ENCODE results near the gene CRYL1.

Gene CRYL1

GRCh38 chr13:20477394-20477793 is 48.3 kb downstream of the CRYL1 start:
- Histone ChIP-seq H3K4me1 (ENCODE audit: control insufficient read depth in 1 of 2, insufficient read depth in 1 of 2, low read depth in 1 of 2, low read length in 1 of 2) (peaks cover 37 to 48% of the 10 kb centered on the region in 2 experiments), H3K27ac (peak overlapping the region; percentile 98), H3K27me3 (no peaks in the 10 kb centered on the region), H3K9me3 (no peaks in the 10 kb centered on the region), H3K36me3 (no peaks in the 10 kb centered on the region), H3K4me3 (ENCODE audit: low read depth in 1 of 2, low read length in 1 of 2) (no peak overlapping the region)
- TF ChIP-seq CTCF (IDR thresholded peaks at IDR 0.05), result no peak

- H3K27ac ChIP-seq, result peak overlapping the region; percentile 98
- H3K4me1 ChIP-seq (ENCODE audit: control insufficient read depth in 1 of 2, insufficient read depth in 1 of 2, low read depth in 1 of 2, low read length in 1 of 2), result peaks cover 43 to 51% of the 10 kb centered on the region in 2 experiments
- H3K27me3 ChIP-seq, result no peaks in the 10 kb centered on the region
- no peaks in the 10 kb centered on the region for H3K9me3 ChIP-seq
- no peak for TF ChIP-seq CTCF (IDR thresholded peaks at IDR 0.05)
- peak overlapping the region; percentile 38 to 49 for H3K4me3 ChIP-seq (ENCODE audit: low read depth in 1 of 2, low read length in 1 of 2)
- H3K36me3 ChIP-seq, result no peaks in the 10 kb centered on the region
Observed at GRCh38 chr13:20475927-20476691, 49.5 kb downstream of the CRYL1 start.

- TF ChIP-seq CTCF (IDR thresholded peaks at IDR 0.05), result no peak
- no peaks in the 10 kb centered on the region for H3K27me3 ChIP-seq
- no peaks in the 10 kb centered on the region for H3K36me3 ChIP-seq
- H3K4me3 ChIP-seq (ENCODE audit: low read depth in 1 of 2, low read length in 1 of 2), result peak overlapping the region in 1 of 2 experiments; percentile 45
- peak overlapping the region; percentile 98 for H3K27ac ChIP-seq
- no peaks in the 10 kb centered on the region for H3K9me3 ChIP-seq
- peaks cover 58 to 65% of the 10 kb centered on the region in 2 experiments for H3K4me1 ChIP-seq (ENCODE audit: control insufficient read depth in 1 of 2, insufficient read depth in 1 of 2, low read depth in 1 of 2, low read length in 1 of 2)
Observed at GRCh38 chr13:20474515-20474914, 51.1 kb downstream of the CRYL1 start.

GRCh38 chr13:20473888-20474287 is 51.8 kb downstream of the CRYL1 start:
- no peak for TF ChIP-seq CTCF (IDR thresholded peaks at IDR 0.05)
- H3K27ac ChIP-seq, result peak overlapping the region; percentile 98
- no peak overlapping the region for H3K4me3 ChIP-seq (ENCODE audit: low read depth in 1 of 2, low read length in 1 of 2)
- H3K36me3 ChIP-seq, result no peaks in the 10 kb centered on the region
- peaks cover 59 to 66% of the 10 kb centered on the region in 2 experiments for H3K4me1 ChIP-seq (ENCODE audit: control insufficient read depth in 1 of 2, insufficient read depth in 1 of 2, low read depth in 1 of 2, low read length in 1 of 2)
- H3K9me3 ChIP-seq, result no peaks in the 10 kb centered on the region
- H3K27me3 ChIP-seq, result no peaks in the 10 kb centered on the region

GRCh38 chr13:20473139-20473538 is 52.5 kb downstream of the CRYL1 start:
- TF ChIP-seq CTCF (IDR thresholded peaks at IDR 0.05), result no peak
- H3K27ac ChIP-seq, result peak overlapping the region; percentile 98

More at GRCh38 chr13:20473139-20473538, 52.5 kb downstream of the CRYL1 start:
- Histone ChIP-seq H3K27me3 (no peaks in the 10 kb centered on the region), H3K9me3 (no peaks in the 10 kb centered on the region), H3K4me1 (ENCODE audit: control insufficient read depth in 1 of 2, insufficient read depth in 1 of 2, low read depth in 1 of 2, low read length in 1 of 2) (peaks cover 59 to 66% of the 10 kb centered on the region in 2 experiments), H3K4me3 (ENCODE audit: low read depth in 1 of 2, low read length in 1 of 2) (no peak overlapping the region), H3K36me3 (no peaks in the 10 kb centered on the region)

Data from neutrophil (primary cell).